ENCODE results near the gene POU6F2. TPM values are rescaled to one million over a fixed set of nuclear protein-coding genes. Genes with fewer than 3 reads are reported as not detected.

Gene POU6F2
- total and polyA plus RNA-seq, 2 of the 4 experiments (the other 2 are of a cell fraction): not detected

GRCh38 chr7:39332142-39332541, 354.4 kb downstream of the POU6F2 start:
- H2BK20ac ChIP-seq (ENCODE audit: low read depth, low read length): no peak overlapping the region
- H2AK5ac ChIP-seq (ENCODE audit: low read depth, low read length): no peak overlapping the region
- POLR2A ChIA-PET (ENCODE audit: unreplicated experiment): no interaction called here
- H3K9ac ChIP-seq (ENCODE audit: low read depth, low read length): no peak overlapping the region
- no peak overlapping the region for H3K27ac ChIP-seq (ENCODE audit: insufficient read depth, low read length)
- ATAC-seq (ENCODE audit: low read depth) (no peak), DNase-seq (no peak)
- no peak overlapping the region for H3K23ac ChIP-seq (ENCODE audit: low read depth, low read length)
- H2BK5ac ChIP-seq (ENCODE audit: low read depth, low read length, poor library complexity, severe bottlenecking): no peak overlapping the region
- H3K18ac ChIP-seq (ENCODE audit: low read depth, low read length): no peak overlapping the region
- no peak overlapping the region for H4K5ac ChIP-seq (ENCODE audit: low read depth, low read length)
- no peak overlapping the region for H3K4me3 ChIP-seq (ENCODE audit: insufficient read depth, low read depth, low read length)
- H3K9me3 ChIP-seq (ENCODE audit: control insufficient read depth, insufficient read depth, low read length): no peaks in the 10 kb centered on the region
- no peaks in the 10 kb centered on the region for H3K36me3 ChIP-seq (ENCODE audit: control insufficient read depth, insufficient read depth, low read length)
- BruUV-seq (replicated peaks): no TSS peak
- H3K27me3 ChIP-seq (ENCODE audit: control insufficient read depth, insufficient read depth, low read length): no peaks in the 10 kb centered on the region
- H4K8ac ChIP-seq (ENCODE audit: low read depth in 2 of 2, low read length in 2 of 2): no peak overlapping the region
- no peak for TF ChIP-seq ELK1 (IDR thresholded peaks at IDR 0.05; ENCODE audit: borderline replicate concordance, low read depth, low read length)
- TF ChIP-seq RFX5 (IDR thresholded peaks at IDR 0.05; ENCODE audit: low read depth, low read length): no peak
- TF ChIP-seq CEBPB (IDR thresholded peaks at IDR 0.05; ENCODE audit: low read depth, low read length): no peak
- TF ChIP-seq USF2 (IDR thresholded peaks at IDR 0.05; ENCODE audit: low read depth, low read length): no peak
- no peak for TF ChIP-seq RAD21 (IDR thresholded peaks at IDR 0.05; ENCODE audit: low read length)
- no peak for TF ChIP-seq MAFK (IDR thresholded peaks at IDR 0.05; ENCODE audit: low read depth, low read length)
- no peak for TF ChIP-seq CTCF (conservative IDR thresholded peaks at IDR 0.05; ENCODE audit: low read depth, low read length)
- no peak for TF ChIP-seq NFE2L2 (IDR thresholded peaks at IDR 0.05; ENCODE audit: low read depth, low read length)
- no peak for TF ChIP-seq SMC3 (IDR thresholded peaks at IDR 0.05; ENCODE audit: low read depth, low read length)
- TF ChIP-seq MAZ (IDR thresholded peaks at IDR 0.05; ENCODE audit: borderline replicate concordance, low read depth, low read length): no peak
- no peak for TF ChIP-seq POLR2A (IDR thresholded peaks at IDR 0.05; ENCODE audit: low read depth, low read length)
- TF ChIP-seq FOS (IDR thresholded peaks at IDR 0.05; ENCODE audit: low read depth, low read length): no peak
- no peak overlapping the region for H3K4me2 ChIP-seq (ENCODE audit: low read depth, low read length)
- in situ Hi-C loops (cut with MboI; ENCODE audit: low sequenced_read_pairs): no loop called here
- H3K56ac ChIP-seq (ENCODE audit: extremely low read depth, insufficient read depth, low read length): no peak overlapping the region
- dilution Hi-C loops (cut with HindIII; ENCODE audit: low sequenced_read_pairs, unreplicated experiment): no loop called here
- intact Hi-C loops (cut with micrococcal nuclease): no loop called here
- no peaks in the 10 kb centered on the region for H3K79me1 ChIP-seq (ENCODE audit: low read depth in 1 of 2, low read length in 2 of 2)
- no peak overlapping the region for H2BK15ac ChIP-seq (ENCODE audit: low read depth, low read length)
- CTCF ChIA-PET: no interaction called here
- no peak overlapping the region for H2AFZ ChIP-seq (replicated peaks; ENCODE audit: low read length, poor library complexity)
- no peak overlapping the region for H3K4ac ChIP-seq (ENCODE audit: low read depth, low read length)
- no peak overlapping the region for H2AK9ac ChIP-seq (replicated peaks; ENCODE audit: low read depth, low read length, poor library complexity)
- WGBS, 2 experiments (ENCODE audit: extremely low coverage in 2 of 2, insufficient read length in 1 of 2): 33% methylated on average over 1 of the region's 2 CpGs; no CpG with 5 or more reads in 1 of the 2 experiments
- H4K20me1 ChIP-seq (ENCODE audit: insufficient read depth, low read length): no peaks in the 10 kb centered on the region
- H3K14ac ChIP-seq (replicated peaks; ENCODE audit: low read depth, low read length): no peak overlapping the region
- no peak overlapping the region for H2BK120ac ChIP-seq (ENCODE audit: low read depth, low read length)
- no peaks in the 10 kb centered on the region for H3K9me1 ChIP-seq (ENCODE audit: insufficient read depth, low read length)
- H4K91ac ChIP-seq (ENCODE audit: insufficient read depth, low read depth, low read length): no peak overlapping the region
- no peaks in the 10 kb centered on the region for H3K4me1 ChIP-seq (ENCODE audit: control insufficient read depth, insufficient read depth, low read length)

All from IMR-90 (cell line).